DND-41 (cell line): Measurements from ENCODE around the gene CNTNAP1.

Experiments used
- ATAC-seq: fragments of 200-7000 bp; cut with Tn5 transposase; 3 replicates; pipeline ENCODE4 v1.9.1; 2021; ENCODE audit warnings: low read depth; ENCODE audit not compliant: insufficient read depth
- DNase-seq: peaks from one replicate; pipeline ENCODE4 v3.0.0-alpha.2; 2020
- H2AFZ ChIP-seq: 2 replicates; pipeline ENCODE4 v1.6.0; 2012; ENCODE audit warnings: low read depth, low read length
- H3K27ac ChIP-seq: 2 replicates; pipeline ENCODE4 v1.5.1; 2012; ENCODE audit warnings: low read length, inconsistent platforms
- H3K27me3 ChIP-seq: fragments of 200-600 bp; sonication (generic); 2 replicates; pipeline ENCODE4 v1.6.0; 2012; ENCODE audit warnings: low read length, mild to moderate bottlenecking, inconsistent platforms; ENCODE audit not compliant: insufficient read depth, poor library complexity
- H3K36me3 ChIP-seq: 2 replicates; pipeline ENCODE4 v1.5.1; 2012; ENCODE audit warnings: low read length, inconsistent platforms; ENCODE audit not compliant: insufficient read depth
- H3K4me1 ChIP-seq: 2 replicates; pipeline ENCODE4 v1.5.1; 2012; ENCODE audit warnings: mild to moderate bottlenecking, low read length; ENCODE audit not compliant: insufficient read depth
- H3K4me2 ChIP-seq: 2 replicates; pipeline ENCODE4 v1.6.0; 2012; ENCODE audit warnings: mild to moderate bottlenecking, moderate library complexity, low read length, inconsistent platforms; ENCODE audit not compliant: insufficient read depth
- H3K4me3 ChIP-seq, 2 experiments: fragments of 200-600 bp in 1 of 2; shearing (Covaris generic) in 1 of 2; 2 replicates each; pipeline ENCODE4 v1.5.1; 2012 to 2016; ENCODE audit warnings: inconsistent platforms in 2 of 2, low read length in 2 of 2, mild to moderate bottlenecking in 2 of 2, low read depth in 1 of 2, moderate library complexity in 1 of 2
- H3K79me2 ChIP-seq: 2 replicates; pipeline ENCODE4 v1.6.0; 2012; ENCODE audit warnings: low read length, inconsistent platforms; ENCODE audit not compliant: insufficient read depth
- H3K9ac ChIP-seq: 2 replicates; pipeline ENCODE4 v1.6.0; 2012; ENCODE audit warnings: low read depth, mild to moderate bottlenecking, inconsistent platforms, low read length, moderate library complexity
- H3K9me3 ChIP-seq: 2 replicates; pipeline ENCODE4 v1.5.1; 2012; ENCODE audit warnings: low read length, moderate library complexity, mild to moderate bottlenecking, inconsistent platforms; ENCODE audit not compliant: insufficient read depth, severe bottlenecking
- H4K20me1 ChIP-seq: 2 replicates; pipeline ENCODE4 v1.6.0; 2012; ENCODE audit warnings: low read length; ENCODE audit not compliant: insufficient read depth
- CTCF ChIP-seq: IDR thresholded peaks from 2 replicates; pipeline ENCODE4 v1.5.1; 2012; ENCODE audit warnings: borderline replicate concordance, low read length, moderate library complexity, mild to moderate bottlenecking; ENCODE audit not compliant: poor library complexity, severe bottlenecking; ENCODE audit errors: extremely low read depth
- EZH2 ChIP-seq: IDR thresholded peaks from 3 replicates; pipeline ENCODE4 v1.6.1; 2012; ENCODE audit warnings: borderline replicate concordance, low read depth, mild to moderate bottlenecking, moderate library complexity, low read length, inconsistent platforms; ENCODE audit not compliant: severe bottlenecking

Gene CNTNAP1

GRCh38 chr17:42743595-42744282 is 61.4 kb downstream of the CNTNAP1 start:
- H3K9me3 ChIP-seq = no peaks in the 10 kb centered on the region
- H3K79me2 ChIP-seq = peaks cover 61% of the 10 kb centered on the region
- H4K20me1 ChIP-seq = peaks cover 6% of the 10 kb centered on the region; the same call in 1 of the 2 replicates
- H3K4me1 ChIP-seq = peaks cover 29% of the 10 kb centered on the region
- no peaks in the 10 kb centered on the region for H3K27me3 ChIP-seq
- no peak for ATAC-seq
- peak overlapping the region; percentile 44 to 84 for H3K4me3 ChIP-seq
- H2AFZ ChIP-seq = peak overlapping the region; percentile 86
- peaks cover 2% of the 10 kb centered on the region; the same call in 1 of the 2 replicates for H3K36me3 ChIP-seq
- H3K4me2 ChIP-seq = peak overlapping the region; percentile 84
- no peak for DNase-seq
- TF ChIP-seq CTCF = peak; percentile 49
- no peak for TF ChIP-seq EZH2
- peak overlapping the region; percentile 82 for H3K27ac ChIP-seq
- peak overlapping the region; percentile 70 for H3K9ac ChIP-seq

DNA sequence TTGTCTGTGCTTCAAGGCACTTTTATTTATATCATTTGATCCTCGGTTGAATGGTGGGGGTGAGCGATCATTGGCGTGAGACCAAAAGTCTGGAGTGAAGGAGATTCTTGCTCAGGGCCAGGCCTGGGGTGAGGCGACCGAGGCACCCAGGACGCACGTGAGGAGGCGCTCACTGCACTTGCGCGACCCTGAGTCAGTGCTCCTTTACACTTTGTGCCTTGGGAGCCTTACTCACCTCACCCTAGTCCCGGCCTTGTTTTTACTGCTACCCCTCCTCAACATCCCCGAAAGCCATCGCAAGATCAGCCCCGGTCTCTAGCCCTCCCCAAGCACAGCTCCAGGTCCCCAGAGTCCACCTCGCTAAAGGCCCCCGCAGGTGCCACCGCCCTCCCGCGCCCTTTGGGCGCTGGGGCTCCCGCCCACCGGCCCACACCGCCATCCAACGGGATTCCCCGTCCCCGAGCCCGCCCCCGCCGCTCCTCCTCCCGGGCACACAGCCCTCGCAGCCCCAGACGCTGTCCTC is 62.0 kb downstream of the CNTNAP1 start:
- no peaks in the 10 kb centered on the region for H3K9me3 ChIP-seq
- peaks cover 29% of the 10 kb centered on the region for H3K4me1 ChIP-seq
- peak overlapping the region; percentile 88 for H2AFZ ChIP-seq
- peak overlapping the region; percentile 44 to 84 for H3K4me3 ChIP-seq
- peak overlapping the region; percentile 82 for H3K27ac ChIP-seq
- ATAC-seq (peak; percentile 80), DNase-seq (peak; percentile 81)
- peaks cover 2% of the 10 kb centered on the region; the same call in 1 of the 2 replicates for H3K36me3 ChIP-seq
- H3K79me2 ChIP-seq = peaks cover 55% of the 10 kb centered on the region
- no peaks in the 10 kb centered on the region for H3K27me3 ChIP-seq
- TF ChIP-seq EZH2 = no peak
- no peak for TF ChIP-seq CTCF
- peak overlapping the region; percentile 70 for H3K9ac ChIP-seq
- peak overlapping the region; percentile 84 for H3K4me2 ChIP-seq
- H4K20me1 ChIP-seq = peaks cover 6% of the 10 kb centered on the region; the same call in 1 of the 2 replicates

DNA sequence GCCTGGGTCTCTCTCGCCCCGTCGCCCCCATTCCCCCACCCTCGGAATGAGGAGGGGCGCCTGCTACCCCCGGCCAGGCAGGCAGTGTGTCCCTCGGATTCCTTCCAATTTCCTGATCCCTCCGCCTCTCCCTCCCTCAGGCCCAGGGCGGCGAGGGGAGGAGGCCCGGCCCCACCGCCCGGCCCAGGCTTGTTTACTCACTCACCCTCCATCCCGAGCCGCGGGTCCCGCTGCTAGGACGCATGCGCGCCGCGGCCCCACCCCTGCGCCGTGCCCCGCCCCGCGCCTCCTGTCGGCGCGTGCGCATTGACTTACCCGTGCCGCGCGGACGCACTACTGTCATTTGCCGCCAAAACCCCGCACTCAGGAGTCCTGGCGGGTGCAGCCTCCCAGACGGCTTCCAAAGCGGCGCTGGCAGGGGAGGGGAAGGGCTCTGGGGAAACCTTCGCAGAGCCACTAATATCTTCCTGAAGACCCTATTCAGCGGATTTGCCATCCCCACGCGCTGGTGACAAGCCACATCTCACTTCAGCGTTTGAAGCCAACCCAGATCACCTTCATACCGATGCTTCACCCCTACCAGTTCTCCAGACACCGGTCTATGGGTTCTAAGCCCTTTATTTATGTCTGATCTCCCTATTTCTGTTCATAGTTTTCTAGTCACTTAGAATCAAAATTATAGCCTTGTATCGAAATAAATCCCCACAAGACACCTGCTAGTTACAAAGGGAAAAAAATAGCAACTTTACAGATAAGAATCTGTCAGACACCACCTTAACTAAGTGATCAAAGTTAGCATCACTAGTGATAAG is 62.7 kb downstream of the CNTNAP1 start, which contains the start of gene EZH1:
TSS of gene EZH1 (minus strand) at position 235 of the 812 bp plus-strand sequence. CDS start 16,099 bp downstream, outside the sequence.
- DNase-seq (peak; percentile 94), ATAC-seq (peak; percentile 87)
- no peak for TF ChIP-seq CTCF
- TF ChIP-seq EZH2 = no peak
- H4K20me1 ChIP-seq = peaks cover 6% of the 10 kb centered on the region; the same call in 1 of the 2 replicates
- H3K9ac ChIP-seq = peak within 1 kb of the TSS; percentile 70
- peaks cover 48% of the 10 kb centered on the region for H3K79me2 ChIP-seq
- no peaks in the 10 kb centered on the region for H3K9me3 ChIP-seq
- H3K36me3 ChIP-seq = peaks cover 2% of the 10 kb centered on the region; the same call in 1 of the 2 replicates
- H2AFZ ChIP-seq = peak within 1 kb of the TSS; percentile 88
- peak within 1 kb of the TSS; percentile 84 for H3K4me2 ChIP-seq
- no peaks in the 10 kb centered on the region for H3K27me3 ChIP-seq
- H3K4me3 ChIP-seq = peak within 1 kb of the TSS; percentile 44 to 84
- peaks cover 29% of the 10 kb centered on the region for H3K4me1 ChIP-seq
- H3K27ac ChIP-seq = peak within 1 kb of the TSS; percentile 82
